ENCODE data around the gene SOX6. TPM values are rescaled to one million over a fixed set of nuclear protein-coding genes. Genes with fewer than 3 reads are reported as not detected.
A peak's percentile ranks its signal among the peaks of the same experiment; 100 is the strongest.

Gene SOX6
- 0.15 TPM in 1 of 2 replicates, not detected in the other for total RNA-seq (2021)
- long read RNA-seq: 0 reads

DNA sequence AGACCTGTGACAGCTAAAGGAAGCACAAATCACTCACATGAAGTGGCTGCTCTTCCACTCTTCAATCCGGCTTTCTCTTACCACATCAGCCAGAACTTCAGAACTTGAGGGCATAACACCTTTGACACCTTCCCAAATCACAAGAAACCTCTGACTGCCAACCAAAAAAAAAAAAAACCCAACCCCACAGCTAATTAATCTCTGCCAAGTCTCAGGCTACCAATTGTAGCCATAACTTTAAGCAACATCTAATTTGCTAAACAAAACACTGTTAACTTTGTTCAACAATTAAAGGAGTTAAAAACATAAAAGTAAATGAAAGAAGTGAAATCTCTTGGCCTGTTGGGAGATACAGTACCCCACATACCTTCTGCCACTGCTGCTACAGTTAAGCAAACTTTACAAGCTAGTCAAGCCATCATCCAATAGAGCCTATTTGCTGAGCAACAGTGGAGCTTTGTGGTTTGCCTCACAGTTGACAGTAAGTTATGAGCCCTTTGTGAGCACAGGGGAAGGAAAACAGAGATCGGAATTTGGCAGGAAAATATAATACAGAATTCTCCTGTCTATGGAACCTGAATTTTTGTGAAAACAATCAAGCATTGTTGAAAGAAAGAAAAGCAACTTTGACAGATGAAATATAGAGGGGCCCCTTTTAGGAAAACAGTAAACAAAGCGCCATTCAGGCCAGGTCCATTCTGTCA is at the start of gene SOX6:
Gene SOX6 (minus strand): TSS at position 490 of the 704 bp plus-strand sequence. CDS start 15,298 bp downstream, outside the sequence.
- H3K4ac ChIP-seq (ENCODE audit: low read depth, low read length): no peak within 1 kb of the TSS
- peaks cover 3% of the 10 kb centered on the region; the same call in 1 of the 2 replicates for H3K4me1 ChIP-seq (ENCODE audit: insufficient read depth, low read length)
- H4K91ac ChIP-seq (ENCODE audit: insufficient read length, low read depth, low read length): no peak within 1 kb of the TSS
- no peaks in the 10 kb centered on the region for H3K23me2 ChIP-seq (ENCODE audit: insufficient read length, low read depth, low read length, poor library complexity, severe bottlenecking)
- no peak within 1 kb of the TSS; the same call in 1 of the 2 replicates for H3K14ac ChIP-seq (ENCODE audit: insufficient read depth, low read length)
- no CpG with 5 or more reads among the region's 3 CpGs for WGBS (ENCODE audit: extremely low coverage, insufficient read length, low lambda C conversion rate)
- no peak within 1 kb of the TSS for H2BK5ac ChIP-seq (ENCODE audit: insufficient read length, low read length)
- no peak within 1 kb of the TSS for H2BK120ac ChIP-seq (ENCODE audit: low read depth, low read length, poor library complexity, severe bottlenecking)
- peak within 1 kb of the TSS; percentile 88 for H2BK12ac ChIP-seq (ENCODE audit: insufficient read length, low read depth, low read length)
- H3K27ac ChIP-seq (ENCODE audit: insufficient read length, low read depth, low read length): no peak within 1 kb of the TSS
- H2AFZ ChIP-seq (ENCODE audit: low read length): no peak within 1 kb of the TSS
- H3K79me2 ChIP-seq (ENCODE audit: insufficient read depth, low read length): no peaks in the 10 kb centered on the region
- no peaks in the 10 kb centered on the region for H3K36me3 Mint-ChIP-seq (ENCODE audit: insufficient read depth in 1 of 3, low read depth in 3 of 3)
- H3K18ac ChIP-seq (ENCODE audit: insufficient read length, low read depth, low read length): no peak within 1 kb of the TSS
- peaks cover 22% of the 10 kb centered on the region for H3K27me3 Mint-ChIP-seq (ENCODE audit: low read depth)
- no peak within 1 kb of the TSS for H3K23ac ChIP-seq (ENCODE audit: insufficient read length, low read depth, low read length)
- peak within 1 kb of the TSS in 1 of 3 experiments; percentile 82; a peak in 2 of 7 replicates for H3K27ac Mint-ChIP-seq
- H2AK5ac ChIP-seq (ENCODE audit: insufficient read length, low read length): no peak within 1 kb of the TSS
- no peaks in the 10 kb centered on the region for H4K20me1 ChIP-seq (ENCODE audit: control insufficient read depth, insufficient read depth, insufficient read length)
- H4K5ac ChIP-seq (ENCODE audit: insufficient read length, low read depth, low read length): no peak within 1 kb of the TSS
- no peak within 1 kb of the TSS for H3K4me3 Mint-ChIP-seq
- H3T11ph ChIP-seq (ENCODE audit: low read length): no peak within 1 kb of the TSS
- peaks cover 15 to 17% of the 10 kb centered on the region in 2 experiments for H3K4me1 Mint-ChIP-seq
- no peak within 1 kb of the TSS for H4K8ac ChIP-seq (replicated peaks; ENCODE audit: insufficient read length, low read depth, low read length)
- no peak within 1 kb of the TSS for H3K56ac ChIP-seq (ENCODE audit: insufficient read length, low read depth, low read length)
- no peak within 1 kb of the TSS for H2BK15ac ChIP-seq (ENCODE audit: low read depth, low read length)
- H3K4me2 ChIP-seq (ENCODE audit: insufficient read depth, insufficient read length, low read length): no peak within 1 kb of the TSS
- H2BK20ac ChIP-seq (ENCODE audit: low read depth, low read length, poor library complexity, severe bottlenecking): no peak within 1 kb of the TSS
- H3K9me3 ChIP-seq (ENCODE audit: control insufficient read depth, low read depth, low read length): no peaks in the 10 kb centered on the region
- no peak within 1 kb of the TSS for H3K9ac ChIP-seq (ENCODE audit: extremely low read depth, insufficient read length, low read length)
- no peaks in the 10 kb centered on the region for H3K79me1 ChIP-seq (ENCODE audit: insufficient read depth, low read depth, low read length, poor library complexity, severe bottlenecking)
- DNase-seq: no peak
- H3K27me3 ChIP-seq (ENCODE audit: insufficient read depth, low read length): no peaks in the 10 kb centered on the region
- no peaks in the 10 kb centered on the region for H3K9me3 Mint-ChIP-seq
- TF ChIP-seq, protein P1, sequence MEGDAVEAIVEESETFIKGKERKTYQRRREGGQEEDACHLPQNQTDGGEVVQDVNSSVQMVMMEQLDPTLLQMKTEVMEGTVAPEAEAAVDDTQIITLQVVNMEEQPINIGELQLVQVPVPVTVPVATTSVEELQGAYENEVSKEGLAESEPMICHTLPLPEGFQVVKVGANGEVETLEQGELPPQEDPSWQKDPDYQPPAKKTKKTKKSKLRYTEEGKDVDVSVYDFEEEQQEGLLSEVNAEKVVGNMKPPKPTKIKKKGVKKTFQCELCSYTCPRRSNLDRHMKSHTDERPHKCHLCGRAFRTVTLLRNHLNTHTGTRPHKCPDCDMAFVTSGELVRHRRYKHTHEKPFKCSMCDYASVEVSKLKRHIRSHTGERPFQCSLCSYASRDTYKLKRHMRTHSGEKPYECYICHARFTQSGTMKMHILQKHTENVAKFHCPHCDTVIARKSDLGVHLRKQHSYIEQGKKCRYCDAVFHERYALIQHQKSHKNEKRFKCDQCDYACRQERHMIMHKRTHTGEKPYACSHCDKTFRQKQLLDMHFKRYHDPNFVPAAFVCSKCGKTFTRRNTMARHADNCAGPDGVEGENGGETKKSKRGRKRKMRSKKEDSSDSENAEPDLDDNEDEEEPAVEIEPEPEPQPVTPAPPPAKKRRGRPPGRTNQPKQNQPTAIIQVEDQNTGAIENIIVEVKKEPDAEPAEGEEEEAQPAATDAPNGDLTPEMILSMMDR (conservative IDR thresholded peaks at IDR 0.05): no peak
